NCI-H2081 treated with DMSO at 0.1 percent for 48 hours (cell line): ENCODE results near the gene SLC9C2.
"Not testable (repeated sequence)": the region's sequence is repeated elsewhere in the genome, so short reads cannot be mapped to it uniquely, and the experiment has no call there.

Experiments used
- DNase-seq: peaks from one replicate; lab custom pipeline; 2025; lab: John Stamatoyannopoulos, UW

Gene SLC9C2

GRCh38 chr1:173485401-173485800 is 117.5 kb downstream of the SLC9C2 start:
- no peak for DNase-seq

- DNase-seq: no peak
Observed at GRCh38 chr1:173484276-173484675, 118.6 kb downstream of the SLC9C2 start.

GRCh38 chr1:173482683-173483082 is 120.2 kb downstream of the SLC9C2 start:
- no peak for DNase-seq

- DNase-seq: no peak
Observed at GRCh38 chr1:173481195-173481772, 121.6 kb downstream of the SLC9C2 start.

- no peak for DNase-seq
Observed at GRCh38 chr1:173479649-173480048, 123.2 kb downstream of the SLC9C2 start.

- DNase-seq: no peak
Observed at GRCh38 chr1:173478094-173478674, 124.7 kb downstream of the SLC9C2 start.

- DNase-seq: no peak
Observed at GRCh38 chr1:173477286-173478093, 125.4 kb downstream of the SLC9C2 start, which contains the start of gene PRDX6. TSS of gene PRDX6 (plus strand) at chr1:173477335. CDS start at chr1:173477398, 63 bp downstream.

- DNase-seq: peak; percentile 83
Observed at GRCh38 chr1:173476665-173477285, 126.1 kb downstream of the SLC9C2 start.

- no peak for DNase-seq
Observed at GRCh38 chr1:173476197-173476664, 126.6 kb downstream of the SLC9C2 start.

- no peak for DNase-seq
Observed at GRCh38 chr1:173475564-173476196, 127.2 kb downstream of the SLC9C2 start.

- not testable (repeated sequence) for DNase-seq
Observed at GRCh38 chr1:173474780-173475421, 128.0 kb downstream of the SLC9C2 start.

- DNase-seq: no peak
Observed at GRCh38 chr1:173474097-173474779, 128.6 kb downstream of the SLC9C2 start.

- no peak for DNase-seq
Observed at GRCh38 chr1:173473599-173474011, 129.3 kb downstream of the SLC9C2 start.

GRCh38 chr1:173470608-173471007 is 132.3 kb downstream of the SLC9C2 start:
- DNase-seq: no peak

- DNase-seq: no peak
Observed at GRCh38 chr1:173469656-173470055, 133.2 kb downstream of the SLC9C2 start.

GRCh38 chr1:173467426-173467825 is 135.4 kb downstream of the SLC9C2 start:
- no peak for DNase-seq

GRCh38 chr1:173464185-173464584 is 138.7 kb downstream of the SLC9C2 start:
- DNase-seq: not testable (repeated sequence)

- DNase-seq: not testable (repeated sequence)
Observed at GRCh38 chr1:173462666-173463065, 140.2 kb downstream of the SLC9C2 start.

- DNase-seq: no peak
Observed at GRCh38 chr1:173459885-173460284, 143.0 kb downstream of the SLC9C2 start.

- DNase-seq: no peak
Observed at GRCh38 chr1:173454966-173455524, 147.8 kb downstream of the SLC9C2 start.

- DNase-seq: no peak
Observed at GRCh38 chr1:173453982-173454381, 148.9 kb downstream of the SLC9C2 start.
